Right lobe of liver (tissue), 4 donors: Measurements from ENCODE around the gene CYP2R1.

Experiments used
- CTCF ChIP-seq, 4 donors: fragments of 200-600 bp in 3 of 4; fragments of 450-650 bp in 1 of 4; IDR thresholded peaks; one replicate each; pipeline versions ENCODE4 v1.5.1 to v1.8.0; 2016 to 2022; ENCODE audit warnings: antibody characterized with exemption in 4 of 4, mild to moderate bottlenecking in 2 of 4
- POLR2A ChIP-seq: fragments of 450-650 bp; IDR thresholded peaks from one replicate; pipeline ENCODE4 v1.6.1; 2017; ENCODE audit warnings: antibody characterized with exemption, mild to moderate bottlenecking
- donor health status: DM: no; HTN: no; CAD: no.
- donor health status: DM: no; HTN: no; CAD: no.
- donor health status: DM: no; HTN: yes; CAD: no.

- TF ChIP-seq CTCF (IDR thresholded peaks at IDR 0.05) = no peak
- TF ChIP-seq POLR2A = no peak
Observed at GRCh38 chr11:14861680-14862079, 30.4 kb downstream of the CYP2R1 start.
